WTC11 (cell line): ENCODE data around the gene SNX32. TPM values are rescaled to one million over a fixed set of nuclear protein-coding genes. Genes with fewer than 3 reads are reported as not detected.

Experiments
- CREB1 ChIP-seq: sonication (generic); formaldehyde crosslinking; IDR thresholded peaks from 2 replicates; pipeline ENCODE4 v1.8.0; 2023; ENCODE audit warnings: mild to moderate bottlenecking, missing genetic modification reagents
- CTCF ChIP-seq: fragments of 200-600 bp; IDR thresholded peaks from 2 replicates; pipeline ENCODE4 v1.8.0; 2022; ENCODE audit warnings: antibody characterized with exemption
- ESRRA ChIP-seq: sonication (generic); formaldehyde crosslinking; IDR thresholded peaks from 2 replicates; pipeline ENCODE4 v1.8.1; 2022; ENCODE audit warnings: mild to moderate bottlenecking, missing genetic modification reagents, borderline replicate concordance
- GABPB1 ChIP-seq: sonication (generic); formaldehyde crosslinking; IDR thresholded peaks from 2 replicates; pipeline ENCODE4 v1.8.1; 2023; ENCODE audit warnings: mild to moderate bottlenecking, missing genetic modification reagents
- GTF2I ChIP-seq: fragments of 250-450 bp; sonication (Bioruptor Pico); conservative IDR thresholded peaks from 2 replicates; pipeline ENCODE4 v1.4.0; 2021; ENCODE audit warnings: mild to moderate bottlenecking
- HMGA2 ChIP-seq: fragments of 250-450 bp; sonication (Bioruptor Pico); IDR thresholded peaks from 2 replicates; pipeline ENCODE4 v1.4.0; 2021; ENCODE audit warnings: mild to moderate bottlenecking, moderate library complexity
- MLX ChIP-seq: sonication (generic); formaldehyde crosslinking; IDR thresholded peaks from 2 replicates; pipeline ENCODE4 v1.8.1; 2023; ENCODE audit warnings: mild to moderate bottlenecking, missing genetic modification reagents, moderate library complexity
- MYBL2 ChIP-seq: sonication (generic); formaldehyde crosslinking; IDR thresholded peaks from 2 replicates; pipeline ENCODE4 v1.8.1; 2023; ENCODE audit warnings: mild to moderate bottlenecking, moderate library complexity, missing genetic modification reagents
- NFATC4 ChIP-seq: fragments of 250-450 bp; sonication (Bioruptor Pico); IDR thresholded peaks from 2 replicates; pipeline ENCODE4 v1.9.0; 2021; ENCODE audit warnings: mild to moderate bottlenecking
- NFE2L1 ChIP-seq: sonication (generic); formaldehyde crosslinking; IDR thresholded peaks from 2 replicates; pipeline ENCODE4 v1.8.1; 2023; ENCODE audit warnings: missing genetic modification reagents
- NR2C2 ChIP-seq: sonication (generic); formaldehyde crosslinking; IDR thresholded peaks from 2 replicates; pipeline ENCODE4 v1.8.0; 2022; ENCODE audit warnings: mild to moderate bottlenecking, missing genetic modification reagents
- PRRX2 ChIP-seq: fragments of 250-450 bp; sonication (Bioruptor Pico); IDR thresholded peaks from 2 replicates; pipeline ENCODE4 v1.8.0; 2021; ENCODE audit warnings: mild to moderate bottlenecking
- SMAD3 ChIP-seq: sonication (generic); formaldehyde crosslinking; IDR thresholded peaks from 2 replicates; pipeline ENCODE4 v1.8.0; 2022; ENCODE audit warnings: missing genetic modification reagents, mild to moderate bottlenecking, borderline replicate concordance
- TP53 ChIP-seq: sonication (generic); formaldehyde crosslinking; IDR thresholded peaks from 2 replicates; pipeline ENCODE4 v1.8.1; 2023; ENCODE audit warnings: mild to moderate bottlenecking, missing genetic modification reagents
- USF1 ChIP-seq: sonication (generic); formaldehyde crosslinking; IDR thresholded peaks from 2 replicates; pipeline ENCODE4 v1.8.0; 2022; ENCODE audit warnings: mild to moderate bottlenecking, missing genetic modification reagents
- ZNF121 ChIP-seq: sonication (generic); formaldehyde crosslinking; IDR thresholded peaks from 2 replicates; pipeline ENCODE4 v1.8.0; 2023; ENCODE audit warnings: missing genetic modification reagents
- ZNF317 ChIP-seq: sonication (generic); formaldehyde crosslinking; IDR thresholded peaks from 2 replicates; pipeline ENCODE4 v1.8.1; 2023; ENCODE audit warnings: low read depth, mild to moderate bottlenecking, moderate library complexity, missing genetic modification reagents, borderline replicate concordance
- ZNF416 ChIP-seq: fragments of 250-450 bp; sonication (Bioruptor Pico); IDR thresholded peaks from 2 replicates; pipeline ENCODE4 v1.9.0; 2021; ENCODE audit warnings: mild to moderate bottlenecking, inconsistent platforms
- ZNF423 ChIP-seq: fragments of 250-450 bp; sonication (Bioruptor Pico); IDR thresholded peaks from 2 replicates; pipeline ENCODE4 v2.1.2; 2022; ENCODE audit warnings: mild to moderate bottlenecking, moderate library complexity
- ZNF425 ChIP-seq: fragments of 250-450 bp; sonication (Bioruptor Pico); conservative IDR thresholded peaks from 2 replicates; pipeline ENCODE4 v1.9.0; 2021; ENCODE audit warnings: mild to moderate bottlenecking
- ZNF512 ChIP-seq: sonication (generic); formaldehyde crosslinking; IDR thresholded peaks from 2 replicates; pipeline ENCODE4 v1.8.1; 2022; ENCODE audit warnings: missing genetic modification reagents, borderline replicate concordance
- ZNF532 ChIP-seq: fragments of 250-450 bp; sonication (Bioruptor Pico); IDR thresholded peaks from 2 replicates; pipeline ENCODE4 v1.9.0; 2021; ENCODE audit warnings: mild to moderate bottlenecking, borderline replicate concordance
- ZNF671 ChIP-seq: fragments of 250-450 bp; sonication (Bioruptor Pico); IDR thresholded peaks from 2 replicates; pipeline ENCODE4 v1.8.0; 2021; ENCODE audit warnings: mild to moderate bottlenecking
- total RNA-seq: library from RNA; stranded (reverse); gene quantifications from 3 replicates; pipeline ENCODE4 v1.2.3, GENCODE V29; 2021
- TF ChIP-seq, protein P1 (sequence below): sonication (generic); formaldehyde crosslinking; IDR thresholded peaks from 2 replicates; pipeline ENCODE4 v1.8.0; 2023; ENCODE audit warnings: missing genetic modification reagents
- TF ChIP-seq, protein P2 (sequence below): sonication (generic); formaldehyde crosslinking; conservative IDR thresholded peaks from 2 replicates; pipeline ENCODE4 v1.8.1; 2022; ENCODE audit warnings: mild to moderate bottlenecking, missing genetic modification reagents
- TF ChIP-seq, protein P3 (sequence below): sonication (generic); formaldehyde crosslinking; IDR thresholded peaks from 2 replicates; pipeline ENCODE4 v1.8.1; 2023; ENCODE audit warnings: mild to moderate bottlenecking, missing genetic modification reagents, moderate library complexity

SNX32 gene
- total RNA-seq, 1 experiment from 2014 or later = 2.9 TPM

- TF ChIP-seq NR2C2 (CRISPR knock-in tag) (no peak), GABPB1 (CRISPR knock-in tag) (peak; percentile 38; the same call in 1 of the 2 replicates), ZNF416 (CRISPR knock-in tag) (no peak), ZNF121 (peak; percentile 68; the same call in 1 of the 2 replicates), NFATC4 (CRISPR knock-in tag) (no peak), TP53 (CRISPR knock-in tag) (no peak), ZNF425 (no peak), ZNF532 (no peak), ZNF423 (peak; percentile 15; the same call in 1 of the 2 replicates), ZNF317 (no peak), CREB1 (CRISPR knock-in tag) (no peak), ZNF512 (CRISPR knock-in tag) (no peak), HMGA2 (CRISPR knock-in tag) (no peak), PRRX2 (CRISPR knock-in tag) (no peak), SMAD3 (CRISPR knock-in tag) (no peak), ZNF671 (CRISPR knock-in tag) (no peak), USF1 (peak; percentile 16; the same call in 1 of the 2 replicates), GTF2I (CRISPR knock-in tag) (peak; percentile 97), CTCF (peak; percentile 100), MLX (no peak), NFE2L1 (CRISPR knock-in tag) (no peak), ESRRA (no peak), MYBL2 (CRISPR knock-in tag) (no peak)
- TF ChIP-seq, protein P1, sequence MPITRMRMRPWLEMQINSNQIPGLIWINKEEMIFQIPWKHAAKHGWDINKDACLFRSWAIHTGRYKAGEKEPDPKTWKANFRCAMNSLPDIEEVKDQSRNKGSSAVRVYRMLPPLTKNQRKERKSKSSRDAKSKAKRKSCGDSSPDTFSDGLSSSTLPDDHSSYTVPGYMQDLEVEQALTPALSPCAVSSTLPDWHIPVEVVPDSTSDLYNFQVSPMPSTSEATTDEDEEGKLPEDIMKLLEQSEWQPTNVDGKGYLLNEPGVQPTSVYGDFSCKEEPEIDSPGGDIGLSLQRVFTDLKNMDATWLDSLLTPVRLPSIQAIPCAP = no peak
- TF ChIP-seq, protein P2, sequence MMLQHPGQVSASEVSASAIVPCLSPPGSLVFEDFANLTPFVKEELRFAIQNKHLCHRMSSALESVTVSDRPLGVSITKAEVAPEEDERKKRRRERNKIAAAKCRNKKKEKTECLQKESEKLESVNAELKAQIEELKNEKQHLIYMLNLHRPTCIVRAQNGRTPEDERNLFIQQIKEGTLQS (CRISPR knock-in tag) = no peak
- TF ChIP-seq, protein P3, sequence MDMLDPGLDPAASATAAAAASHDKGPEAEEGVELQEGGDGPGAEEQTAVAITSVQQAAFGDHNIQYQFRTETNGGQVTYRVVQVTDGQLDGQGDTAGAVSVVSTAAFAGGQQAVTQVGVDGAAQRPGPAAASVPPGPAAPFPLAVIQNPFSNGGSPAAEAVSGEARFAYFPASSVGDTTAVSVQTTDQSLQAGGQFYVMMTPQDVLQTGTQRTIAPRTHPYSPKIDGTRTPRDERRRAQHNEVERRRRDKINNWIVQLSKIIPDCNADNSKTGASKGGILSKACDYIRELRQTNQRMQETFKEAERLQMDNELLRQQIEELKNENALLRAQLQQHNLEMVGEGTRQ (CRISPR knock-in tag) = peak; percentile 71
Measured at GRCh38 chr11:65817835-65818680, 15.7 kb upstream of the SNX32 start (continued).
